ENCODE measurements around the gene EIF4G3.

- TF ChIP-seq CTCF (IDR thresholded peaks at IDR 0.05) (no peak), POLR2A (IDR thresholded peaks at IDR 0.05) (no peak)
These were observed 80.7 kb downstream of the EIF4G3 start for GRCh38 chr1:21095976-21096375.
